ENCODE results near the gene CHST9.
"Not testable (repeated sequence)": the region's sequence is repeated elsewhere in the genome, so short reads cannot be mapped to it uniquely, and the experiment has no call there.

DNA sequence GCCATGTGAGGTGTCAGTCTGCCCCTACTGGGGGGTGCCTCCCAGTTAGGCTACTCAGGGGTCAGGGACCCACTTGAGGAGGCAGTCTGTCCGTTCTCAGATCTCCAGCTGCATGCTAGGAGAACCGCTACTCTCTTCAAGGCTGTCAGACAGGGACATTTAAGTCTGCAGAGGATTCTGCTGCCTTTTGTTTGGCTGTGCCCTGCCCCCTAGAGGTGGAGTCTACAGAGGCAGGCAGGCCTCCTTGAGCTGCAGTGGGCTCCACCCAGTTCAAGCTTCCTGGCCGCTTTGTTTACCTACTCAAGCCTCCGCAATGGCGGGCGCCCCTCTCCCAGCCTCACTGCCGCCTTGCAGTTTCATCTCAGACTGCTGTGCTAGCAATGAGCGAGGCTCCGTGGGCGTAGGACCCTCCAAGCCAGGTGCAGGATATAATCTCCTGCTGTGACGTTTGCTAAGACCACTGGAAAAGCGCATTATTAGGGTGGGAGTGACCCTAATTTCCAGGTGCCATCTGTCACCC lies 21.9 kb downstream of the CHST9 start:
- TF ChIP-seq CTCF (IDR thresholded peaks at IDR 0.05; ENCODE audit: low read length) = peak; percentile 26; the same call in 1 of the 2 replicates
- TF ChIP-seq EZH2 (IDR thresholded peaks at IDR 0.05; ENCODE audit: borderline replicate concordance, low read length) = not testable (repeated sequence)

Measured in OCI-LY1 (cell line).